Epithelial cell of proximal tubule (primary cell): ENCODE results near the gene CCND2. TPM values are rescaled to one million over a fixed set of nuclear protein-coding genes. Genes with fewer than 3 reads are reported as not detected.

Experiments used
- DNase-seq: peaks from one replicate; pipeline ENCODE4 v3.0.0-alpha.2; 2011; ENCODE audit warnings: low read depth
- H3K4me3 ChIP-seq: 2 replicates; pipeline ENCODE4 v1.5.1; 2011; ENCODE audit warnings: low read depth, mild to moderate bottlenecking, low read length
- total RNA-seq: library from RNA; depleted of rRNA; stranded (reverse); fragments of >200 nt; gene quantifications from 2 replicates; pipeline ENCODE4 v1.2.3, GENCODE V29; 2015
- TF ChIP-seq, protein P1 (sequence below): conservative IDR thresholded peaks from 2 replicates; pipeline ENCODE4 v1.5.1; 2012; ENCODE audit warnings: low read depth, mild to moderate bottlenecking, low read length

CCND2 gene
- total RNA-seq, 1 donor from 2014 or later = 14.8 TPM

DNA sequence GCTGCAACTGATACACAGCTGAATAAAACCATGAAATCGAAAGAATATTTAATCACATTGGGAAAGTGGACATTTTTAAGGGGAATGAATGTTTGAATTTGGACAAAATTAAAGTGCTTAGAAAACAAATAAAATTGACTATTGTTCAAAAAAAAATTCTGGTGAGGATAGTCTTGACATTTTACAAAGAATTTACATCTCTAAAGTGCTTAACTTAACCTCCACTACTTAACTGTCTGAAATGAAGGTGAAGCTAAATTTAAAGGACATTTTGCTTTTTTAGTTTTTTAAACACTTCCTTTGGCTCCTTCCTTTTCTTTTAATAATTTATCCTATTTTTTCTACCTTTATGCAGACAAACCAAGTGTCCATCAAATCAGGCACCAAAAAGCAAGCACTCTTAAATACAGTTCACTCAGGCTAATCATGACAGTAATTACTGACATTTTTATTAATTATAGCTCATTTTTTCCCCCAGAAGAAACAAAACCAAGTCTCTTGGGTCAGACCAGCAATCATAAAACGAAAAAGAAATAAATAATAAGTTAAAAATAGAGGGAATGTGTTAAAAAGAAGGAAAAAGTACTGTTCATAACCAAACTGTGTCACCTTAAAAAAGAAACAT is 5.7 kb upstream of the CCND2 start:
- TF ChIP-seq, protein P1, sequence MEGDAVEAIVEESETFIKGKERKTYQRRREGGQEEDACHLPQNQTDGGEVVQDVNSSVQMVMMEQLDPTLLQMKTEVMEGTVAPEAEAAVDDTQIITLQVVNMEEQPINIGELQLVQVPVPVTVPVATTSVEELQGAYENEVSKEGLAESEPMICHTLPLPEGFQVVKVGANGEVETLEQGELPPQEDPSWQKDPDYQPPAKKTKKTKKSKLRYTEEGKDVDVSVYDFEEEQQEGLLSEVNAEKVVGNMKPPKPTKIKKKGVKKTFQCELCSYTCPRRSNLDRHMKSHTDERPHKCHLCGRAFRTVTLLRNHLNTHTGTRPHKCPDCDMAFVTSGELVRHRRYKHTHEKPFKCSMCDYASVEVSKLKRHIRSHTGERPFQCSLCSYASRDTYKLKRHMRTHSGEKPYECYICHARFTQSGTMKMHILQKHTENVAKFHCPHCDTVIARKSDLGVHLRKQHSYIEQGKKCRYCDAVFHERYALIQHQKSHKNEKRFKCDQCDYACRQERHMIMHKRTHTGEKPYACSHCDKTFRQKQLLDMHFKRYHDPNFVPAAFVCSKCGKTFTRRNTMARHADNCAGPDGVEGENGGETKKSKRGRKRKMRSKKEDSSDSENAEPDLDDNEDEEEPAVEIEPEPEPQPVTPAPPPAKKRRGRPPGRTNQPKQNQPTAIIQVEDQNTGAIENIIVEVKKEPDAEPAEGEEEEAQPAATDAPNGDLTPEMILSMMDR = no peak
- H3K4me3 ChIP-seq = no peak overlapping the region
- DNase-seq = no peak

- DNase-seq = no peak
- TF ChIP-seq, protein P1 = no peak
- H3K4me3 ChIP-seq = peak overlapping the region; percentile 52
Observed at GRCh38 chr12:4268329-4269181, 5.0 kb upstream of the CCND2 start.

DNA sequence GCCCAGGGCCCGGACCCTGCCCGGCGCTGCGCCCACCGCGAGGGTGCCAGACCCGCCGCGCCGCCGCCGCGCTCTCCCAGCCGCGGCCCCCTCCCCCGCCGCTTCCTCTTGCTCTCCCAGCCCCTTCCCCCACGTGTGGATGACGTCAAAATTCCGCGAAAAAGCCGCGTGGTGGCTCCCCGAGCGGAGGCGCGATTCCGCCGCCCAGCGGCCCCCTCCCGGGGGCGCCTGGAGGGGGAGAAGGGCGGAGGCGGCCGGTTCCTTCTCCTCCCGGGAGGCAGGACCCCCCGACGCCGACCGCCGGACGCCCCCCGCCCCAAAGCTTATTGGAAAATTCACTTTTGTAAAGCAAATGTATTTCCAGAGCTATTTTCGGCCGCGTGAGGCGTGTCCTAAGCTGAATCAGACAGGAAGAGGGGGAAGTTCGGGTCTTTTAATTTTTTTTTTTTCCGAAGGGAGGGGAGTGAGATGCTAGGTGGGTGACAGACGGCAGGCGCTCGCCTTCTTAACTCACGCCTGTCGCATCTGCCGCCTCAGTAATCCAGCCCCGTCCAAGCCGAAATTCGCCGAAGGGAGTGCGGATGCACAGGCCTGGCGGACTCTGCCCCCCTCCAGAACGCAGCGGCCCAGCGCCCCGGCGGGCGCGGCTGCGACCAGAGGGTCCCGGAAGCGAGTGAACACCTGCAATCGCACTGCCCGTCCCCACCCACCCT is 4.1 kb upstream of the CCND2 start:
- TF ChIP-seq, protein P1 = no peak
- DNase-seq = no peak
- peak overlapping the region; percentile 52 for H3K4me3 ChIP-seq

DNA sequence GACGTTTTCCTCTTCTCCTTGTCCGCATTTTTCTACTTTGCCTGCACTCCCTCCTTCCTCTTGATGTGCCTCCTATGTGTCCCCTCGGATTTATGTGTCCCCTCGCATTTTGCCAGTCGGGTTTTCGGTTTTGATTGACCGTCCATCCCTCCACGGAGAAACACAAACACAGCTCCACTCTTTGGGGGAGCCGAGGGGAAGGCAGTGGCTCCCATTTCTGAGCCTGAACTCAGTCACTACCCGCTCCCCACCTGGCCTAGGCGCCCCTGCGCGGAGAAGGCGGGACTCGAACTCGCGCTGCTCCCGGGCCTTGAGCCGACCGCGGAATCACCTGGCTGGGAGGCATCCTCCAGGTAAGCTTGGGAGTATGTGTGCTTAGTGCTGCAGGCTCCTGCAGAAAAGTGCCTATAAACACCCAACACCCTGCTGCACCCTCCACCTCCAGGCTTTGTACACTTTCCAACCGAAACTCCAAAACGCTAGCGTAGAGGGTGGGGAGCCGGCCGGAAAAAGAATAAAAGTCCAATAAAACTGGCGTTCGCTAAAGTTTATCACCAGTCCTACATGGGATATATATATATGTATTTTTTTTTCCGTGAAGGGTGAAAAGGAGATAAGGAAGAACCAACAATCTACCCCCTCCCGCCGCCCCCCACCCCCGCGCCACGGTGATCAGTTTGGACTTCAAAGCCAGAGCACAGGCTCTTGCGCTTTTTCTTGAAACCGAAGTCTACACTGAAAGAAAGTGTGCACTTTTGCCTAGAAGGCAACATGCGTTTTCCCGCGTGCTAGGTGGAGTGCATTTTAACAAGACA is 3.3 kb upstream of the CCND2 start:
- DNase-seq = no peak
- peak overlapping the region; percentile 52 for H3K4me3 ChIP-seq
- TF ChIP-seq, protein P1 = no peak

DNA sequence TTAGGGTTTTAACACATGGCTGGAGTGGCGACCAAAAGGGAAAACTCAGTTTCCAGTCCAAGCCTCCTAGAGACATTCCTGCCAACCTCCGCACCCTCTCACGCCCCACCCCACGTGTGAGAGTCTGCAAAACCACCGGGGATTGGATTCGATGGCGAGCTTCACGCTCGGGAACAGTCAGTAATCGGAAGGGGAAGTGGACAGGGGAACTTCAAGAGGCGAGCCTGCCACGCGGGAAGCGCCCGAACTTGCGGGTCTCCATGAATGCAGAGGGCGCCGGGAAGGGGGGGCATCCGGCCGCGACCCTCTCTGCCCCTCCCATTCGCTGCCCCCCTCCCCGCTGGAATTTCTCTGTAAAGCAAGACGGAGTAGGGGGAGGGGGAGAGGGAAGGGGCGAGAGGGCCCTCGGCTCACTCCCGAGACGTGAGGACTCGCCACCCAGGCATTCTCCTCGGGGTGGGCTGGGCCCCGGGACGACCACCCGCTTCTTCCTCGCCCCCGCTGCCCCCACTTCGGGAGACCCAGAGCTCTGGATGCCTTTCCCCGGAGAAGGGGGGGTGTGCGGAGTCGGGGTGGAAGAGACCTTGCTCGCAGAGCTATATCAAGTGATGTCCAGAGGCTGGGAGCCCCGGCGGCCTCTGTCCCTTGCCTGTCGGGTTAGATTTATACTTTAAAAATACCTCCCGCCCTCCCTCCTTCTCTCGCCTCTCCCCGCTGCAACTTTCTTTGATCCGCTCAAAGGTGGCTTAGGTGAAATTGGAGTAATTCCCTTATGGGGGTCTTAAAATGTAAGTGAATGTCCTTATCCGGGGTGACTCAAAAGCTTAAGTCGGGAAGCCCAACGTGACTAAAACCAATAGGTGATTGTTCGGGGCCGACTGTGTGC is 2.5 kb upstream of the CCND2 start:
- H3K4me3 ChIP-seq = peak overlapping the region; percentile 43
- TF ChIP-seq, protein P1 = no peak
- no peak for DNase-seq
